Measurements from ENCODE around the gene SLC49A4.

- TF ChIP-seq EZH2 (IDR thresholded peaks at IDR 0.05; ENCODE audit: borderline replicate concordance, low read length) (no peak), CTCF (IDR thresholded peaks at IDR 0.05; ENCODE audit: low read length) (no peak)
Observed at GRCh38 chr3:122873741-122874515, 79.1 kb downstream of the SLC49A4 start.
